B cell (primary cell): ENCODE results near the gene PDGFA. TPM values are rescaled to one million over a fixed set of nuclear protein-coding genes. Genes with fewer than 3 reads are reported as not detected.

Experiments used
- ATAC-seq: fragments of 200-7000 bp; cut with Tn5 transposase; one replicate; pipeline ENCODE4 v1.10.0; 2021; ENCODE audit warnings: low read depth, mild to moderate bottlenecking, moderate number of reproducible peaks, moderate library complexity
- CTCF ChIA-PET: fragments of 350-600 bp; sonication (Branson Sonifier 250); formaldehyde crosslinking; loops from one replicate; lab custom pipeline; 2021; ENCODE audit warnings: antibody characterized with exemption, inconsistent platforms; lab: Charles Lee
- POLR2A ChIA-PET: fragments of 350-600 bp; sonication (Branson Sonifier 250); formaldehyde crosslinking; loops from one replicate; lab custom pipeline; 2021; ENCODE audit warnings: antibody characterized with exemption; lab: Charles Lee
- DNase-seq: peaks from one replicate; pipeline ENCODE4 v3.0.0; 2013
- H2AFZ ChIP-seq: 2 replicates; pipeline ENCODE4 v1.6.1; 2012; ENCODE audit warnings: mild to moderate bottlenecking, low read depth, low read length; ENCODE audit not compliant: insufficient read depth, poor library complexity, severe bottlenecking
- H3K27ac ChIP-seq, 2 donors: 1 replicate in 1 of 2; 2 replicates in 1 of 2; pipeline ENCODE4 v1.5.1; 2012 to 2013; ENCODE audit warnings: low read length in 2 of 2, mild to moderate bottlenecking in 2 of 2, moderate library complexity in 1 of 2
- H3K27me3 ChIP-seq, 4 experiments: fragments of 200-600 bp in 1 of 4; sonication (generic) in 1 of 4; replicated peaks in 1 of 4; 1 replicate in 2 of 4; 2 replicates in 2 of 4; pipeline versions ENCODE4 v1.6.1 to v1.7.0; 2013 to 2016; ENCODE audit warnings: low read length in 3 of 4, mild to moderate bottlenecking in 2 of 4, mixed read lengths in 1 of 4, moderate library complexity in 1 of 4; ENCODE audit not compliant: insufficient read depth in 4 of 4, control insufficient read depth in 3 of 4; ENCODE audit errors: control extremely low read depth in 1 of 4
- H3K36me3 ChIP-seq, 2 experiments: replicated peaks in 1 of 2; 1 replicate in 1 of 2; 2 replicates in 1 of 2; pipeline versions ENCODE4 v1.6.1 to v1.7.1; 2013; ENCODE audit warnings: low read length in 1 of 2; ENCODE audit not compliant: insufficient read depth in 2 of 2, control insufficient read depth in 1 of 2; ENCODE audit errors: control extremely low read depth in 1 of 2, extremely low read depth in 1 of 2
- H3K4me1 ChIP-seq, 2 donors: fragments of 200-600 bp in 1 of 2; sonication (generic) in 1 of 2; 1 replicate in 1 of 2; 2 replicates in 1 of 2; pipeline versions ENCODE4 v1.5.1 to v1.6.1; 2013 to 2017; ENCODE audit warnings: low read length in 2 of 2; ENCODE audit not compliant: control insufficient read depth in 2 of 2, insufficient read depth in 2 of 2
- H3K4me2 ChIP-seq: replicated peaks from 2 replicates; pipeline ENCODE3; 2012; ENCODE audit warnings: mild to moderate bottlenecking, low read depth, low read length; ENCODE audit not compliant: poor library complexity, severe bottlenecking
- H3K4me3 ChIP-seq, 5 experiments: fragments of 200-600 bp in 1 of 5; sonication (generic) in 1 of 5; 1 replicate in 3 of 5; 2 replicates in 2 of 5; pipeline versions ENCODE4 v1.5.1 to v1.7.0; 2011 to 2016; ENCODE audit warnings: low read length in 4 of 5, mild to moderate bottlenecking in 4 of 5, low read depth in 2 of 5, control low read depth in 1 of 5, moderate library complexity in 1 of 5; ENCODE audit not compliant: insufficient read depth in 1 of 5; ENCODE audit errors: control extremely low read depth in 1 of 5, extremely low read depth in 1 of 5
- H3K79me2 ChIP-seq: fragments of 200-600 bp; sonication (generic); one replicate; pipeline ENCODE4 v1.6.0; 2016; ENCODE audit warnings: low read length; ENCODE audit not compliant: control insufficient read depth, insufficient read depth
- H3K9ac ChIP-seq: fragments of 200-600 bp; sonication (generic); 2 replicates; pipeline ENCODE4 v1.6.1; 2017; ENCODE audit warnings: mild to moderate bottlenecking, low read length, moderate library complexity
- H3K9me3 ChIP-seq, 3 donors: one replicate each; pipeline versions ENCODE4 v1.6.1 to v1.7.1; 2013; ENCODE audit warnings: low read length in 2 of 3; ENCODE audit not compliant: control insufficient read depth in 2 of 3, insufficient read depth in 1 of 3; ENCODE audit errors: control extremely low read depth in 1 of 3
- H4K20me1 ChIP-seq: 2 replicates; pipeline ENCODE4 v1.6.0; 2012; ENCODE audit warnings: mild to moderate bottlenecking, low read length; ENCODE audit not compliant: insufficient read depth, control insufficient read depth, poor library complexity, severe bottlenecking
- H3K27ac Mint-ChIP-seq: one replicate; pipeline ENCODE4 v1.8.0; 2021; ENCODE audit warnings: mixed read lengths
- H3K27me3 Mint-ChIP-seq: one replicate; pipeline ENCODE4 v1.8.0; 2021; ENCODE audit warnings: mixed read lengths
- H3K4me1 Mint-ChIP-seq: one replicate; pipeline ENCODE4 v1.8.0; 2021; ENCODE audit warnings: mixed read lengths
- H3K4me3 Mint-ChIP-seq: one replicate; pipeline ENCODE4 v1.8.0; 2021; ENCODE audit warnings: mixed read lengths
- H3K9me3 Mint-ChIP-seq: one replicate; pipeline ENCODE4 v1.8.0; 2022; ENCODE audit warnings: mixed read lengths; ENCODE audit not compliant: insufficient read depth
- EZH2 ChIP-seq: IDR thresholded peaks from 2 replicates; pipeline ENCODE4 v1.6.1; 2012; ENCODE audit warnings: borderline replicate concordance, low read depth, mild to moderate bottlenecking, moderate library complexity, low read length; ENCODE audit not compliant: insufficient read depth, poor library complexity, severe bottlenecking
- WGBS: methylation state at CpG from one replicate; pipeline ENCODE4 v1.1.5; 2013; ENCODE audit warnings: missing lambda C conversion rate; ENCODE audit not compliant: insufficient coverage; 5-methylcytosine and 5-hydroxymethylcytosine counted together
- intact Hi-C: fragments of 100-400 bp; cut with micrococcal nuclease; formaldehyde crosslinking; loops from one replicate; pipeline ENCODE4 v1.10.0; 2022
- polyA plus RNA-seq: library from polyadenylated mRNA; depleted of rRNA; stranded (reverse); fragments of >200 nt; gene quantifications from 2 replicates; pipeline ENCODE4 v1.2.3, GENCODE V29; 2012
- total RNA-seq, 2 donors: library from RNA; stranded (reverse); fragments of 120-200 nt in 1 of 2; gene quantifications; 1 replicate in 1 of 2; 2 replicates in 1 of 2; pipeline versions ENCODE4 v1.2.3 to v1.2.4, GENCODE V29; 2013 to 2022
- TF ChIP-seq, protein P1 (sequence below): fragments of 200-600 bp; IDR thresholded peaks from one replicate; pipeline ENCODE4 v1.8.0; 2022; ENCODE audit warnings: antibody characterized with exemption, mild to moderate bottlenecking

The PDGFA gene
- total and polyA plus RNA-seq, 2 donors (not counting 1 experiment from before 2014, with no cell fraction given) = 0.36 to 1.5 TPM

DNA sequence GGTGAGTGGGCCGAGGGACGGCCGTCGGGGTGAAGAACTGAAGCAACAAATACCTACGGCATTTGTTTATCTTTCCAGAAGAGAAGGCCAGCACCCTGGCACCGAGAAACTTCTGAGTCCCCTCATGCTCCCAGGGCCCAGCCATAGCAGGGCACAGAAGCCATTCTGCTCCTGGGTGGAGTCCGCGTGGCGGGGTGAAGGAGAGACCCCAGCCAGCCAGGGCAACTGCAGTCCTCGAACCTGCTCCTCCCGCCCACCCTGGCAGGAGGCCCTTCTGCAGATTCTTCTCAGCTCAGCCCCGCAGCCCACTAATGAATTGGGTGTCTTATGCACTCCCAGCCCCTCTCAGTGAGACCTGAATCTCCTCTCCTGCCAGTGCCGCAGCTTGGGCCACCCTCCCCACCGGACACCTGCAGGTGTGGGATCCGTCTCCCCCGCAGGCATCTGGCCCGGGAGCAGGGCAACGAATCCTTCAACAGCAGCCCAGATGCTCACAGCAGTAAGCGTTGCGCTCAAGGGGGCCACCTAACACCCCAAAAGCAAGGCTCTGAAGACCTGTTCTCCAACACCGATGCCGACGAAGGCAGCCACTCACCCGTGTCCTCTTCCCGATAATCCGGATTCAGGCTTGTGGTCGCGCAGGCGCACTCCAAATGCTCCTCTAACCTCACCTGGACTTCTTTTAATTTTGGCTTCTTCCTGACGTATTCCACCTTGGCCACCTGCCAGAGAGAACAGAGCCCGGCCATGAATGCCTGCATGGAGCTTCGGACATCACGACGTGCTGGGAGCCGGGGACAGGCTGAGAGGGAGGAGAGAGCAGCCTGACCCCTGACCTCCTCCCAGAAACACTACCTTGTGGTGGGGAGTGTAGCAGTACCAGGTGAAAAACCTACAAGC is 18.9 kb downstream of the PDGFA start:
- no peaks in the 10 kb centered on the region for H3K4me1 Mint-ChIP-seq
- DNase-seq = no peak

More for the DNA sequence above, 18.9 kb downstream of the PDGFA start:
- Histone ChIP-seq H3K36me3 (no peaks in the 10 kb centered on the region), H3K4me2 (no peak overlapping the region), H4K20me1 (no peaks in the 10 kb centered on the region), H3K9ac (no peak overlapping the region), H3K27me3 (no peaks in the 10 kb centered on the region), H2AFZ (no peak overlapping the region), H3K9me3 (peaks cover 0 to 11% (median 0%) of the 10 kb centered on the region in 3 donors), H3K4me3 (no peak overlapping the region), H3K79me2 (no peaks in the 10 kb centered on the region), H3K4me1 (no peaks in the 10 kb centered on the region), H3K27ac (no peak overlapping the region)
- Mint-ChIP-seq H3K27ac (no peak overlapping the region), H3K4me3 (no peak overlapping the region), H3K27me3 (no peaks in the 10 kb centered on the region), H3K9me3 (no peaks in the 10 kb centered on the region)
- TF ChIP-seq, protein P1, sequence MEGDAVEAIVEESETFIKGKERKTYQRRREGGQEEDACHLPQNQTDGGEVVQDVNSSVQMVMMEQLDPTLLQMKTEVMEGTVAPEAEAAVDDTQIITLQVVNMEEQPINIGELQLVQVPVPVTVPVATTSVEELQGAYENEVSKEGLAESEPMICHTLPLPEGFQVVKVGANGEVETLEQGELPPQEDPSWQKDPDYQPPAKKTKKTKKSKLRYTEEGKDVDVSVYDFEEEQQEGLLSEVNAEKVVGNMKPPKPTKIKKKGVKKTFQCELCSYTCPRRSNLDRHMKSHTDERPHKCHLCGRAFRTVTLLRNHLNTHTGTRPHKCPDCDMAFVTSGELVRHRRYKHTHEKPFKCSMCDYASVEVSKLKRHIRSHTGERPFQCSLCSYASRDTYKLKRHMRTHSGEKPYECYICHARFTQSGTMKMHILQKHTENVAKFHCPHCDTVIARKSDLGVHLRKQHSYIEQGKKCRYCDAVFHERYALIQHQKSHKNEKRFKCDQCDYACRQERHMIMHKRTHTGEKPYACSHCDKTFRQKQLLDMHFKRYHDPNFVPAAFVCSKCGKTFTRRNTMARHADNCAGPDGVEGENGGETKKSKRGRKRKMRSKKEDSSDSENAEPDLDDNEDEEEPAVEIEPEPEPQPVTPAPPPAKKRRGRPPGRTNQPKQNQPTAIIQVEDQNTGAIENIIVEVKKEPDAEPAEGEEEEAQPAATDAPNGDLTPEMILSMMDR = no peak
- TF ChIP-seq EZH2 = no peak
- CTCF ChIA-PET = no interaction called here
- ATAC-seq = no peak
- intact Hi-C loops = no loop called here
- POLR2A ChIA-PET = no interaction called here
- WGBS = 98% methylated on average over 28 of the region's 35 CpGs
